PC-9 (cell line): Measurements from ENCODE around the gene EFNA4.

ENCODE experiments used
- CTCF ChIP-seq: fragments of 200-600 bp; sonication (generic); conservative IDR thresholded peaks from 2 replicates; pipeline ENCODE4 v1.6.1; 2017; ENCODE audit warnings: mixed run types, antibody characterized with exemption, mild to moderate bottlenecking, moderate library complexity
- EZH2 ChIP-seq: fragments of 200-600 bp; sonication (generic); IDR thresholded peaks from 2 replicates; pipeline ENCODE4 v1.8.0; 2017; ENCODE audit warnings: antibody characterized with exemption, low read depth

GRCh38 chr1:155064111-155064831, 731 bp downstream of the EFNA4 start:
- TF ChIP-seq CTCF (no peak), EZH2 (no peak)
